Cardiac muscle cell (in vitro differentiated cells and primary cell): ENCODE results near the gene ASB4. TPM values are rescaled to one million over a fixed set of nuclear protein-coding genes. Genes with fewer than 3 reads are reported as not detected.

Experiments
- DNase-seq, 2 donors: peaks; one replicate each; pipeline versions ENCODE4 v3.0.0 to v3.0.0-alpha.2; 2010 to 2017; ENCODE audit warnings: low read depth in 1 of 2, low spot score in 1 of 2
- H3K27ac ChIP-seq: fragments of 200-600 bp; sonication (generic); 2 replicates; pipeline ENCODE4 v1.5.1; 2016
- H3K27me3 ChIP-seq: fragments of 200-600 bp; sonication (generic); 2 replicates; pipeline ENCODE4 v1.6.0; 2016; ENCODE audit warnings: control low read depth
- H3K36me3 ChIP-seq: fragments of 200-600 bp; sonication (generic); 2 replicates; pipeline ENCODE4 v1.5.1; 2016; ENCODE audit warnings: control low read depth
- H3K4me1 ChIP-seq: fragments of 200-600 bp; sonication (generic); 2 replicates; pipeline ENCODE4 v1.8.1; 2017; ENCODE audit warnings: low read depth, mild to moderate bottlenecking, mixed run types
- H3K4me3 ChIP-seq: fragments of 200-600 bp; sonication (generic); 2 replicates; pipeline ENCODE4 v1.5.1; 2016; ENCODE audit warnings: mild to moderate bottlenecking
- H3K9me3 ChIP-seq: fragments of 200-600 bp; sonication (generic); 2 replicates; pipeline ENCODE4 v1.5.1; 2017; ENCODE audit warnings: low read depth, mild to moderate bottlenecking, control low read depth
- CTCF ChIP-seq: IDR thresholded peaks from 2 replicates; pipeline ENCODE4 v1.5.1; 2012; ENCODE audit warnings: low read depth, mild to moderate bottlenecking, low read length
- polyA plus RNA-seq: library from polyadenylated mRNA; unstranded; fragments of >200 nt; fragmentation: Nextera tagmentation; extraction: Ambion mirVana; gene quantifications from 2 replicates; pipeline ENCODE4 v1.2.1, GENCODE V29; 2016
- total RNA-seq: library from RNA; depleted of rRNA; stranded (reverse); fragments of >200 nt; gene quantifications from 2 replicates; pipeline ENCODE4 v1.2.3, GENCODE V29; 2016

ASB4 gene
- total and polyA plus RNA-seq, 2 experiments from 2014 or later: 0.13 TPM; not detected in 1

GRCh38 chr7:95582578-95583293 lies 97.0 kb downstream of the ASB4 start:
- Histone ChIP-seq H3K27me3 (peaks cover 4% of the 10 kb centered on the region), H3K36me3 (no peaks in the 10 kb centered on the region), H3K4me1 (no peaks in the 10 kb centered on the region), H3K4me3 (no peak overlapping the region), H3K9me3 (no peaks in the 10 kb centered on the region), H3K27ac (no peak overlapping the region)
- no peak for TF ChIP-seq CTCF
- DNase-seq: no peak

- Histone ChIP-seq H3K27ac (no peak overlapping the region), H3K4me3 (no peak overlapping the region), H3K27me3 (peaks cover 4% of the 10 kb centered on the region), H3K9me3 (no peaks in the 10 kb centered on the region), H3K36me3 (no peaks in the 10 kb centered on the region), H3K4me1 (no peaks in the 10 kb centered on the region)
- TF ChIP-seq CTCF: no peak
- no peak for DNase-seq
Measured at GRCh38 chr7:95583834-95584621, 98.3 kb downstream of the ASB4 start.

- no peaks in the 10 kb centered on the region for H3K9me3 ChIP-seq
- H3K36me3 ChIP-seq: no peaks in the 10 kb centered on the region
- TF ChIP-seq CTCF: no peak
- H3K27ac ChIP-seq: no peak overlapping the region
- peaks cover 4% of the 10 kb centered on the region for H3K27me3 ChIP-seq
- H3K4me1 ChIP-seq: no peaks in the 10 kb centered on the region
- no peak for DNase-seq
- H3K4me3 ChIP-seq: no peak overlapping the region
Measured at GRCh38 chr7:95584769-95585425, 99.2 kb downstream of the ASB4 start.

- DNase-seq: no peak
- H3K4me3 ChIP-seq: no peak overlapping the region
- H3K36me3 ChIP-seq: no peaks in the 10 kb centered on the region
- no peaks in the 10 kb centered on the region for H3K9me3 ChIP-seq
- H3K27ac ChIP-seq: no peak overlapping the region
- TF ChIP-seq CTCF: no peak
- peaks cover 4% of the 10 kb centered on the region for H3K27me3 ChIP-seq
- no peaks in the 10 kb centered on the region for H3K4me1 ChIP-seq
Measured at GRCh38 chr7:95585426-95585789, 99.7 kb downstream of the ASB4 start.

- DNase-seq: no peak
- TF ChIP-seq CTCF: no peak
- Histone ChIP-seq H3K27ac (no peak overlapping the region), H3K27me3 (peaks cover 13% of the 10 kb centered on the region), H3K4me3 (no peak overlapping the region), H3K4me1 (no peaks in the 10 kb centered on the region), H3K9me3 (no peaks in the 10 kb centered on the region), H3K36me3 (no peaks in the 10 kb centered on the region)
Measured at GRCh38 chr7:95586951-95587301, 101.2 kb downstream of the ASB4 start.
